GM12874 (cell line): ENCODE measurements around the gene SCT.

Experiments used
- CTCF ChIP-seq: IDR thresholded peaks from 2 replicates; pipeline ENCODE4 v1.5.1; 2011; ENCODE audit warnings: low read depth, mild to moderate bottlenecking, control low read depth, low read length, moderate library complexity; ENCODE audit not compliant: insufficient read depth

SCT gene

GRCh38 chr11:598005-598680, 28.8 kb downstream of the SCT start:
- TF ChIP-seq CTCF, result no peak

GRCh38 chr11:597166-597725, 29.7 kb downstream of the SCT start:
- peak; percentile 46 for TF ChIP-seq CTCF

- no peak for TF ChIP-seq CTCF
Measured at GRCh38 chr11:596374-596773, 30.6 kb downstream of the SCT start.

GRCh38 chr11:595400-595799, 31.6 kb downstream of the SCT start:
- TF ChIP-seq CTCF, result no peak

GRCh38 chr11:593347-593746, 33.6 kb downstream of the SCT start:
- TF ChIP-seq CTCF, result no peak

GRCh38 chr11:592918-593317, 34.1 kb downstream of the SCT start:
- TF ChIP-seq CTCF, result no peak

GRCh38 chr11:592501-592900, 34.5 kb downstream of the SCT start:
- TF ChIP-seq CTCF, result no peak

- no peak for TF ChIP-seq CTCF
Measured at GRCh38 chr11:590997-591396, 36.0 kb downstream of the SCT start.
